HepG2 (cell line): ENCODE measurements around the gene MAP3K3. TPM values are rescaled to one million over a fixed set of nuclear protein-coding genes. Genes with fewer than 3 reads are reported as not detected.

ENCODE experiments used
- BRF2 ChIP-seq: sonication (generic); formaldehyde crosslinking; IDR thresholded peaks from 2 replicates; pipeline ENCODE4 v1.8.1; 2022; ENCODE audit warnings: mild to moderate bottlenecking, missing genetic modification reagents
- DMTF1 ChIP-seq: sonication (generic); formaldehyde crosslinking; IDR thresholded peaks from 2 replicates; pipeline ENCODE4 v1.4.0; 2020; ENCODE audit warnings: mild to moderate bottlenecking, missing genetic modification reagents
- FOSL2 ChIP-seq: sonication (generic); formaldehyde crosslinking; IDR thresholded peaks from 2 replicates; pipeline ENCODE4 v1.4.0; 2020; ENCODE audit warnings: missing genetic modification reagents
- KAT2B ChIP-seq: fragments of 150-350 bp; IDR thresholded peaks from 2 replicates; pipeline ENCODE4 v1.6.1; 2014; ENCODE audit warnings: low read depth, low read length, borderline replicate concordance
- MEIS2 ChIP-seq: sonication (generic); formaldehyde crosslinking; IDR thresholded peaks from 2 replicates; pipeline ENCODE4 v1.9.0; 2021; ENCODE audit warnings: mild to moderate bottlenecking, missing genetic modification reagents
- PHF20 ChIP-seq: sonication (generic); formaldehyde crosslinking; IDR thresholded peaks from 2 replicates; pipeline ENCODE4 v1.5.0; 2020; ENCODE audit warnings: mild to moderate bottlenecking, missing genetic modification reagents
- TAF1 ChIP-seq: sonication (generic); formaldehyde crosslinking; IDR thresholded peaks from 2 replicates; pipeline ENCODE4 v1.4.0; 2020; ENCODE audit warnings: missing genetic modification reagents
- TERF1 ChIP-seq: sonication (generic); formaldehyde crosslinking; IDR thresholded peaks from 2 replicates; pipeline ENCODE4 v1.8.0; 2022; ENCODE audit warnings: mild to moderate bottlenecking, missing genetic modification reagents, moderate library complexity
- ZHX2 ChIP-seq, 2 experiments: sonication (generic) in 1 of 2; formaldehyde crosslinking in 1 of 2; IDR thresholded peaks; 2 replicates each; pipeline versions ENCODE4 v1.6.1 to v1.9.0; 2014 to 2022; ENCODE audit warnings: antibody characterized with exemption in 1 of 2, borderline replicate concordance in 1 of 2, inconsistent platforms in 1 of 2, low read depth in 1 of 2, missing genetic modification reagents in 1 of 2
- ZNF546 ChIP-seq: sonication (generic); formaldehyde crosslinking; conservative IDR thresholded peaks from 2 replicates; pipeline ENCODE4 v1.8.1; 2023; ENCODE audit warnings: mild to moderate bottlenecking, missing genetic modification reagents
- ZNF710 ChIP-seq: sonication (generic); formaldehyde crosslinking; IDR thresholded peaks from 2 replicates; pipeline ENCODE4 v1.5.0; 2020; ENCODE audit warnings: mild to moderate bottlenecking, missing genetic modification reagents, borderline replicate concordance
- polyA plus RNA-seq, 8 experiments: library from polyadenylated mRNA; depleted of rRNA in 3 of 8; stranded (reverse) in 7 of 8; unstranded in 1 of 8; fragments of >200 nt; fragmentation: Illumina TruSeq in 4 of 8; extraction: Trizol in 4 of 8; gene quantifications; 2 replicates each; pipeline versions ENCODE4 v1.2.1 to v1.2.3, GENCODE V29; 2011 to 2016; ENCODE audit warnings: low read depth in 4 of 8, missing spikeins in 1 of 8, mixed read lengths in 1 of 8; ENCODE audit not compliant: insufficient read depth in 1 of 8
- total RNA-seq, 5 experiments: library from RNA; depleted of rRNA; stranded (reverse); fragments of >200 nt; fragmentation: Illumina TruSeq; extraction: Trizol; gene quantifications; 2 replicates each; pipeline ENCODE4 v1.2.3, GENCODE V29; 2016; ENCODE audit warnings: low read depth in 1 of 5

Gene MAP3K3
- total and polyA plus RNA-seq, 2 of the 13 experiments (the other 11 are each of a cell fraction or from before 2014, with no cell fraction given): 17.7 to 21.8 TPM

GRCh38 chr17:63578027-63578768 is 44.0 kb upstream of the MAP3K3 start (continued):
- 0 out of 2 replicates have a peak, but pooled peaks have one; percentile 34 for TF ChIP-seq ZHX2 (IDR thresholded peaks at IDR 0.05; ENCODE audit: low read depth)
- TF ChIP-seq ZHX2 (CRISPR knock-in tag; IDR thresholded peaks at IDR 0.05; ENCODE audit: borderline replicate concordance): no peak
- TF ChIP-seq TERF1 (CRISPR knock-in tag): no peak
- TF ChIP-seq ZNF710 (CRISPR knock-in tag): peak; percentile 87
- TF ChIP-seq DMTF1: no peak
- peak; percentile 64; the same call in 1 of the 2 replicates for TF ChIP-seq MEIS2 (CRISPR knock-in tag)
- no peak for TF ChIP-seq PHF20 (CRISPR knock-in tag)
- TF ChIP-seq ZNF546 (CRISPR knock-in tag): no peak
- TF ChIP-seq KAT2B: no peak
- TF ChIP-seq BRF2: no peak
- peak; percentile 66 for TF ChIP-seq FOSL2 (CRISPR knock-in tag)
- TF ChIP-seq TAF1: peak; percentile 10; the same call in 1 of the 2 replicates
